ENCODE results near the gene PLK3.
"Not testable (repeated sequence)": the region's sequence is repeated elsewhere in the genome, so short reads cannot be mapped to it uniquely, and the experiment has no call there.

GRCh38 chr1:44815926-44816325, 15.7 kb downstream of the PLK3 start:
- not testable (repeated sequence) for TF ChIP-seq CTCF (conservative IDR thresholded peaks at IDR 0.05 in 1 of 2, IDR thresholded peaks at IDR 0.05 in 1 of 2; ENCODE audit: extremely low read depth in 1 of 2, insufficient read depth in 1 of 2, low read depth in 1 of 2, low read length in 2 of 2); EZH2 (IDR thresholded peaks at IDR 0.05; ENCODE audit: borderline replicate concordance, low read length)

Data from mammary epithelial cell (primary cell).